Ovary (tissue), 10 donors: Measurements from ENCODE around the gene PAX2. TPM values are rescaled to one million over a fixed set of nuclear protein-coding genes. Genes with fewer than 3 reads are reported as not detected.
"Not testable (repeated sequence)": the region's sequence is repeated elsewhere in the genome, so short reads cannot be mapped to it uniquely, and the experiment has no call there.

Experiments used
- DNase-seq, 5 donors: peaks; one replicate each; pipeline ENCODE4 v3.0.0-alpha.2; 2019 to 2020
- H3K27ac ChIP-seq, 2 donors: fragments of 200-600 bp; one replicate each; pipeline versions ENCODE4 v1.5.1 to v1.8.0; 2019 to 2022
- H3K27me3 ChIP-seq: fragments of 200-600 bp; one replicate; pipeline ENCODE4 v1.8.0; 2022
- H3K36me3 ChIP-seq: fragments of 200-600 bp; sonication (generic); one replicate; pipeline ENCODE4 v1.5.1; 2019
- H3K4me1 ChIP-seq: one replicate; pipeline ENCODE4 v1.8.1; 2013; ENCODE audit warnings: mild to moderate bottlenecking, moderate library complexity; ENCODE audit not compliant: insufficient read depth
- H3K4me3 ChIP-seq: fragments of 200-600 bp; sonication (generic); one replicate; pipeline ENCODE4 v1.5.1; 2017
- H3K9me3 ChIP-seq, 2 donors: fragments of 200-600 bp in 1 of 2; sonication (generic) in 1 of 2; one replicate each; pipeline versions ENCODE4 v1.5.1 to v1.8.1; 2013 to 2019; ENCODE audit warnings: mild to moderate bottlenecking in 1 of 2, moderate library complexity in 1 of 2
- CTCF ChIP-seq, 3 donors: fragments of 450-650 bp in 2 of 3; fragments of 200-600 bp in 1 of 3; IDR thresholded peaks; one replicate each; pipeline versions ENCODE4 v1.5.1 to v1.8.0; 2016 to 2022; ENCODE audit warnings: antibody characterized with exemption in 3 of 3, mild to moderate bottlenecking in 1 of 3
- EP300 ChIP-seq: sonication (generic); formaldehyde crosslinking; IDR thresholded peaks from one replicate; pipeline ENCODE4 v1.6.1; 2017; ENCODE audit warnings: antibody characterized with exemption
- POLR2A ChIP-seq: fragments of 450-650 bp; IDR thresholded peaks from one replicate; pipeline ENCODE4 v1.6.1; 2017; ENCODE audit warnings: antibody characterized with exemption, mild to moderate bottlenecking, moderate library complexity
- WGBS, 3 donors: extraction: QIAGEN DNeasy Blood & Tissue Kit in 1 of 3; methylation state at CpG; one replicate each; pipeline versions ENCODE4 v1.1.5 to v1.1.7; 2013 to 2017; 5-methylcytosine and 5-hydroxymethylcytosine counted together
- intact Hi-C, 4 donors: fragments of 100-400 bp; cut with DNase I; formaldehyde crosslinking; loops; one replicate each; pipeline versions ENCODE4 v1.11.0 to v1.15.1; 2022 to 2023
- long read RNA-seq, 3 donors: library from polyadenylated mRNA in 2 of 3; unstranded in 2 of 3; transcript quantifications; one replicate each; pipeline ENCODE4 v2.0.0 and lab custom pipeline, GENCODE V29; 2021 to 2026
- polyA plus RNA-seq, 2 donors: library from polyadenylated mRNA; stranded (reverse); fragments of 200-250 nt in 1 of 2; fragments of 350-450 nt in 1 of 2; fragmentation: Illumina TruSeq in 1 of 2; extraction: RNeasy Lipid Tissue Mini Kit (QIAGEN cat#74804) in 1 of 2; gene quantifications; one replicate each; pipeline ENCODE4 v1.2.3, GENCODE V29; 2013 to 2014
- total RNA-seq, 7 donors: library from RNA; depleted of rRNA in 2 of 7; stranded (reverse); fragments of >200 nt in 2 of 7; fragmentation: NEBNext Ultra II Directional in 3 of 7; extraction: Animal tissue kit (Norgen Biotek cat#: 25700) in 3 of 7; gene quantifications; one replicate each; pipeline versions ENCODE4 v1.1.0 to v1.2.4, GENCODE V29; 2016 to 2023
- donor health status: DM: no; HTN: no; CAD: no; lungs with moderate emphysema.
- donor health status: DM: no; HTN: no; CAD: no.
- donor health status: Bipolar disorder and iron deficiency.
- donor health status: DM: yes; HTN: yes; CAD: no.
- donor health status: DM: no; HTN: no; CAD: no.
- donor health status: DM: yes; HTN: yes; CAD: no.

The PAX2 gene
- total RNA-seq = 10 to 100 TPM in 1 of 7 donors, 1 to 10 TPM in 3, under 1 TPM in 1, not detected in 2; 0.92 to 10.8 (median 2.7) TPM
- polyA plus RNA-seq = under 1 TPM in 1 of 2 donors, not detected in 1; 0.04 TPM
- long read RNA-seq, donor 1 = 0 reads
- long read RNA-seq, donor 2 = 0 reads
- long read RNA-seq, donor 3, partial matches to known transcripts = 1 of 10 reads
- long read RNA-seq, donor 3, other reads (novel, unspliced or antisense) = 9 of 10 reads

- 1% methylated on average over 65 to 75 of the region's 75 CpGs for WGBS, 3 donors
Observed at GRCh38 chr10:100744987-100745881, at the start of gene PAX2. PAX2 (plus strand) TSS chr10:100745582; CDS start chr10:100746261, 679 bp downstream.

GRCh38 chr10:100696477-100696901, 48.9 kb upstream of the PAX2 start:
- no peaks in the 10 kb centered on the region for H3K9me3 ChIP-seq
- intact Hi-C loops = no loop called here
- no peaks in the 10 kb centered on the region for H3K27me3 ChIP-seq
- H3K27ac ChIP-seq = no peak overlapping the region
- H3K4me1 ChIP-seq = no peaks in the 10 kb centered on the region
- TF ChIP-seq CTCF (IDR thresholded peaks at IDR 0.05) = no peak
- TF ChIP-seq POLR2A = no peak
- TF ChIP-seq EP300 = no peak
- no peak for DNase-seq
- H3K4me3 ChIP-seq = no peak overlapping the region
- 43 to 47% (median 43%) methylated on average over 2 of the region's 2 CpGs for WGBS, 3 donors
- no peaks in the 10 kb centered on the region for H3K36me3 ChIP-seq

More at GRCh38 chr10:100744987-100745881, at the start of gene PAX2:
- Histone ChIP-seq H3K4me3 (no peak within 1 kb of the TSS), H3K9me3 (no peaks in the 10 kb centered on the region), H3K4me1 (no peaks in the 10 kb centered on the region), H3K27ac (no peak within 1 kb of the TSS), H3K27me3 (peaks cover 5% of the 10 kb centered on the region), H3K36me3 (no peaks in the 10 kb centered on the region)
- TF ChIP-seq CTCF (IDR thresholded peaks at IDR 0.05) = no peak
- no peak for TF ChIP-seq EP300
- no peak for TF ChIP-seq POLR2A
- peak in 1 of 5 donors; percentile 15 for DNase-seq
- intact Hi-C loops = no loop called here

GRCh38 chr10:100697070-100697469, 48.3 kb upstream of the PAX2 start:
- intact Hi-C loops = no loop called here
- no peak overlapping the region for H3K27ac ChIP-seq
- no peaks in the 10 kb centered on the region for H3K9me3 ChIP-seq
- 62 to 75% (median 70%) methylated on average over 1 of the region's 1 CpG for WGBS, 3 donors
- no peak for DNase-seq
- TF ChIP-seq EP300 (no peak), CTCF (IDR thresholded peaks at IDR 0.05) (no peak), POLR2A (no peak)
- no peaks in the 10 kb centered on the region for H3K27me3 ChIP-seq
- no peaks in the 10 kb centered on the region for H3K4me1 ChIP-seq
- H3K36me3 ChIP-seq = no peaks in the 10 kb centered on the region
- no peak overlapping the region for H3K4me3 ChIP-seq

GRCh38 chr10:100697631-100698030, 47.8 kb upstream of the PAX2 start:
- TF ChIP-seq POLR2A = no peak
- TF ChIP-seq EP300 = no peak
- no peak for TF ChIP-seq CTCF (IDR thresholded peaks at IDR 0.05)
- Histone ChIP-seq H3K36me3 (no peaks in the 10 kb centered on the region), H3K4me3 (no peak overlapping the region), H3K4me1 (no peaks in the 10 kb centered on the region), H3K9me3 (no peaks in the 10 kb centered on the region), H3K27me3 (no peaks in the 10 kb centered on the region), H3K27ac (no peak overlapping the region)
- intact Hi-C loops = no loop called here
- no peak for DNase-seq
- WGBS, 3 donors = 48 to 62% (median 58%) methylated on average over 4 of the region's 4 CpGs

- H3K27me3 ChIP-seq, H3K9me3 ChIP-seq, H3K27ac ChIP-seq, H3K4me1 ChIP-seq, H3K36me3 ChIP-seq, DNase-seq, H3K4me3 ChIP-seq, intact Hi-C loops: not testable (repeated sequence)
- 86 to 100% (median 97%) methylated on average over 1 to 2 of the region's 2 CpGs for WGBS, 3 donors
Observed at GRCh38 chr10:100701704-100702103, 43.7 kb upstream of the PAX2 start.
